GM21737 (cell line): Measurements from ENCODE around the gene GPR68.
"Not testable (repeated sequence)": the region's sequence is repeated elsewhere in the genome, so short reads cannot be mapped to it uniquely, and the experiment has no call there.

Source experiments
- ATAC-seq: cut with Tn5 transposase; IDR thresholded peaks from one replicate; pipeline ENCODE4 v1.9.1; 2021; ENCODE audit warnings: mild to moderate bottlenecking, moderate library complexity; ENCODE audit not compliant: unreplicated experiment

GPR68 gene

GRCh38 chr14:91230397-91231035 is 14.0 kb downstream of the GPR68 start:
- ATAC-seq: no peak

GRCh38 chr14:91229743-91230200 is 14.7 kb downstream of the GPR68 start:
- ATAC-seq: peak; percentile 62

GRCh38 chr14:91229005-91229382 is 15.5 kb downstream of the GPR68 start:
- ATAC-seq: no peak

- ATAC-seq: peak; percentile 88
These were observed 16.1 kb downstream of the GPR68 start for GRCh38 chr14:91228112-91229004.

- ATAC-seq: no peak
These were observed 17.3 kb downstream of the GPR68 start for GRCh38 chr14:91227183-91227628.

- ATAC-seq: not testable (repeated sequence)
These were observed 18.1 kb downstream of the GPR68 start for GRCh38 chr14:91226360-91226759.

GRCh38 chr14:91225025-91225424 is 19.5 kb downstream of the GPR68 start:
- no peak for ATAC-seq

- ATAC-seq: no peak
These were observed 21.3 kb downstream of the GPR68 start for GRCh38 chr14:91223028-91223783.

- ATAC-seq: no peak
These were observed 23.2 kb downstream of the GPR68 start for GRCh38 chr14:91221270-91221669.

GRCh38 chr14:91220581-91221000 is 23.9 kb downstream of the GPR68 start:
- ATAC-seq: no peak

- ATAC-seq: no peak
These were observed 24.8 kb downstream of the GPR68 start for GRCh38 chr14:91219517-91220389.

GRCh38 chr14:91218014-91218413 is 26.5 kb downstream of the GPR68 start:
- no peak for ATAC-seq

- no peak for ATAC-seq
These were observed 27.7 kb downstream of the GPR68 start for GRCh38 chr14:91216731-91217226.

GRCh38 chr14:91215381-91215780 is 29.1 kb downstream of the GPR68 start:
- ATAC-seq: no peak

GRCh38 chr14:91214306-91214705 is 30.2 kb downstream of the GPR68 start:
- ATAC-seq: no peak

GRCh38 chr14:91211017-91211416 is 33.5 kb downstream of the GPR68 start:
- no peak for ATAC-seq

GRCh38 chr14:91207008-91207407 is 37.5 kb downstream of the GPR68 start:
- no peak for ATAC-seq

- no peak for ATAC-seq
These were observed 39.0 kb downstream of the GPR68 start for GRCh38 chr14:91205459-91205858.

- no peak for ATAC-seq
These were observed 39.8 kb downstream of the GPR68 start for GRCh38 chr14:91204657-91205056.
